DOHH2 (cell line): ENCODE data around the gene IRF2.

Source experiments
- EZH2phosphoT487 ChIP-seq: fragments of 200-600 bp; sonication (generic); IDR thresholded peaks from 2 replicates; pipeline ENCODE4 v1.6.1; 2017; ENCODE audit warnings: borderline replicate concordance, mild to moderate bottlenecking, antibody characterized with exemption, low read length, moderate library complexity, mixed read lengths
- TF ChIP-seq, protein P1 (sequence below): fragments of 200-600 bp; sonication (generic); IDR thresholded peaks from one replicate; pipeline ENCODE4 v1.5.1; 2014; ENCODE audit warnings: antibody characterized with exemption, mild to moderate bottlenecking, low read depth, low read length; ENCODE audit not compliant: poor library complexity, severe bottlenecking

DNA sequence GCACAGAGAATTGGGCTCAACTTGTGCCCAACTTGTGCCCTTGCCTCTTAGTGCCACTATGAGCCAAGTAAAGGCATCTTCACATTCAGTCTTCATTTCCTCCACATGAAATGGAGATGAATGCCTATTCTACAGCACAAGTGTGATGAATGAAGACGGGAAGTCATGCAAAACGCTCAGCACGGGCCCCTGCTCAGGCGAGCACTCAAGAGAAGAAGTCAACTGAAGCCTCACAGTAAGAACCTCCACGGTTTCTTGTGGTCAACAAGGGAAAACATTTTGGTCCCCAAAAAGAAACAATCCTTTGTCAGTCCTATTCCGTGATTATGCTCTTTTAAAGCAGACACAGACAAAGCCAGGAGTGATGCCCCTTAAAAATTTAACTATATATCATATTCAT, 87.0 kb downstream of the IRF2 start:
- no peak for TF ChIP-seq EZH2phosphoT487
- TF ChIP-seq, protein P1, sequence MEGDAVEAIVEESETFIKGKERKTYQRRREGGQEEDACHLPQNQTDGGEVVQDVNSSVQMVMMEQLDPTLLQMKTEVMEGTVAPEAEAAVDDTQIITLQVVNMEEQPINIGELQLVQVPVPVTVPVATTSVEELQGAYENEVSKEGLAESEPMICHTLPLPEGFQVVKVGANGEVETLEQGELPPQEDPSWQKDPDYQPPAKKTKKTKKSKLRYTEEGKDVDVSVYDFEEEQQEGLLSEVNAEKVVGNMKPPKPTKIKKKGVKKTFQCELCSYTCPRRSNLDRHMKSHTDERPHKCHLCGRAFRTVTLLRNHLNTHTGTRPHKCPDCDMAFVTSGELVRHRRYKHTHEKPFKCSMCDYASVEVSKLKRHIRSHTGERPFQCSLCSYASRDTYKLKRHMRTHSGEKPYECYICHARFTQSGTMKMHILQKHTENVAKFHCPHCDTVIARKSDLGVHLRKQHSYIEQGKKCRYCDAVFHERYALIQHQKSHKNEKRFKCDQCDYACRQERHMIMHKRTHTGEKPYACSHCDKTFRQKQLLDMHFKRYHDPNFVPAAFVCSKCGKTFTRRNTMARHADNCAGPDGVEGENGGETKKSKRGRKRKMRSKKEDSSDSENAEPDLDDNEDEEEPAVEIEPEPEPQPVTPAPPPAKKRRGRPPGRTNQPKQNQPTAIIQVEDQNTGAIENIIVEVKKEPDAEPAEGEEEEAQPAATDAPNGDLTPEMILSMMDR: no peak
